ENCODE measurements around the gene SH3RF1. TPM values are rescaled to one million over a fixed set of nuclear protein-coding genes. Genes with fewer than 3 reads are reported as not detected.

SH3RF1 gene
- total and polyA plus RNA-seq, 2 experiments from 2014 or later, result 7.8 to 12.4 TPM

DNA sequence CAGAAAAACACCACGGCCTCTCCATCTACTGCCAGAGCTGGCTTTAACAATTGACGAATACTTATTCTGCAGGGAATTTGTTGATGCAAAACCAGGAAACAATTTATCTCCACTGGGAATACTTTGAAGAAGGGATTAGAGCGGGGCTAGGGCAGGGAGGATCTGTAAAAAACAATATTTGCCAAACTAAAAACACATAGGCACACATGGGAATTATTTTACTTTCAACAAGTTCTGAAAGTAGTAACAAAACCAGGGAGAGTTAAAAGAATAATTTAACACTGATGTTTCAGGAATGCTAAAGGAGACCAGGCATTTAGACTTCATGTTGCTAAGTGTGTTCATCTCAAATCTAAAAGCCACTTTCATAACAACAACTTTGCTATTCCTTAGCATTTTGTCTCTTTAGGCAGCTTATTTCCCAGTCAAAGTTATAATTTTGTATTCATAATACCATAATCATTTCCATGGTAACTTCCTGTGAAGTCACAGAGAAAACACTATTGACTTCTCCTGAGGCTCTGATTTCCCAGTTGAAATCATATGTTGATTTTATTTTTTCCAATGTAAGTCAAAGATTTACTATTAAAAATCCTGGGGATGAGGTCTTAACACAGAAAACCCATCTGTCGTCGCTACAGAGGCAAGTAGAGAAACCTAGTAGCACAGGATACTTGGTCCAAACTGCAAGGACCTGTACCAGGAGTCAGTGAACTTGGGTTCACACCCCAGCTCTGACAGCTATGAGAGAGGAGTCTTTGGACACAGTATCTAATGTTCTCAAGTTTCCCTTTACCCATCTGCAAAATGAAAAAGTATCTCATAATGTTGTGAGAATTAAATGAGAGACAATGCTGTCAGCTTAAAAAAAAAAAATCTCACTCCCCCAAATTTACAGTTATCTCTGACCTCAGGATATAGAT is 69.3 kb downstream of the SH3RF1 start (continued):
- TF ChIP-seq, protein P1, sequence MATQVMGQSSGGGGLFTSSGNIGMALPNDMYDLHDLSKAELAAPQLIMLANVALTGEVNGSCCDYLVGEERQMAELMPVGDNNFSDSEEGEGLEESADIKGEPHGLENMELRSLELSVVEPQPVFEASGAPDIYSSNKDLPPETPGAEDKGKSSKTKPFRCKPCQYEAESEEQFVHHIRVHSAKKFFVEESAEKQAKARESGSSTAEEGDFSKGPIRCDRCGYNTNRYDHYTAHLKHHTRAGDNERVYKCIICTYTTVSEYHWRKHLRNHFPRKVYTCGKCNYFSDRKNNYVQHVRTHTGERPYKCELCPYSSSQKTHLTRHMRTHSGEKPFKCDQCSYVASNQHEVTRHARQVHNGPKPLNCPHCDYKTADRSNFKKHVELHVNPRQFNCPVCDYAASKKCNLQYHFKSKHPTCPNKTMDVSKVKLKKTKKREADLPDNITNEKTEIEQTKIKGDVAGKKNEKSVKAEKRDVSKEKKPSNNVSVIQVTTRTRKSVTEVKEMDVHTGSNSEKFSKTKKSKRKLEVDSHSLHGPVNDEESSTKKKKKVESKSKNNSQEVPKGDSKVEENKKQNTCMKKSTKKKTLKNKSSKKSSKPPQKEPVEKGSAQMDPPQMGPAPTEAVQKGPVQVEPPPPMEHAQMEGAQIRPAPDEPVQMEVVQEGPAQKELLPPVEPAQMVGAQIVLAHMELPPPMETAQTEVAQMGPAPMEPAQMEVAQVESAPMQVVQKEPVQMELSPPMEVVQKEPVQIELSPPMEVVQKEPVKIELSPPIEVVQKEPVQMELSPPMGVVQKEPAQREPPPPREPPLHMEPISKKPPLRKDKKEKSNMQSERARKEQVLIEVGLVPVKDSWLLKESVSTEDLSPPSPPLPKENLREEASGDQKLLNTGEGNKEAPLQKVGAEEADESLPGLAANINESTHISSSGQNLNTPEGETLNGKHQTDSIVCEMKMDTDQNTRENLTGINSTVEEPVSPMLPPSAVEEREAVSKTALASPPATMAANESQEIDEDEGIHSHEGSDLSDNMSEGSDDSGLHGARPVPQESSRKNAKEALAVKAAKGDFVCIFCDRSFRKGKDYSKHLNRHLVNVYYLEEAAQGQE (IDR thresholded peaks at IDR 0.05; ENCODE audit: unreplicated experiment), result no peak
- no peak for TF ChIP-seq STAT1 (IDR thresholded peaks at IDR 0.05; ENCODE audit: unreplicated experiment)
- no peak for TF ChIP-seq POLR2AphosphoS5 (IDR thresholded peaks at IDR 0.05; ENCODE audit: low read depth)
- TF ChIP-seq EZH2phosphoT487 (IDR thresholded peaks at IDR 0.05; ENCODE audit: unreplicated experiment), result no peak

DNA sequence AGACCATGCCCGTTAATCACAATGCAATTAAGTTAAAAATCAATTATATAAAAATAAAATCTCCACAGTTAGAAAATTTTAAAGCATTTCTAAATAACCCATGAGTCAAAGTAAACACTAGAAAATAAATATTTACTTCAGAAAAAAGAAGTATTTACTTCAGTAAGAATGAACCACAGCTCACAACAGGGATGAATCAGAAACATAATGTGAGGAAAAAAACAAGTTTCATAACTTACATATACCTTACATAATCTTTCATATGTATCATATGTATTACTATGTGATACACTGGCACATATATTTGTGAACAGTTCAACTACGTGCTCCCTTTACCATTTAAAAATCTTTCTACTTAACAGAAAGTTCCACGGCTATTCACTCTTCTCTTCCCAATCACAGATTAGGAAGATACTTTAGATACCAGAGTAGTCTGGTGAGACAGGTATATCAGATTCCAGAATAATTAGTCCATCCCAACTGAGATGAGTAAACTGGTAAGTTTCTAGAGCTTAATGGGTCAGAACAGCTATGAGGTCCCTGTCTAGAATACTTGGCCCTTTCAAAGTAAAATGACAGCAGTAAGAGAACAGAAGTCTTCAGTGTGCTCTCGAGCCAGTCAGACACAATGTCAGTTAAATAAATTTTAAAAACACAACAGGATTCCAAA is 70.3 kb downstream of the SH3RF1 start:
- ATAC-seq, result no peak
- Mint-ChIP-seq H3K36me3 (ENCODE audit: low read depth) (no peaks in the 10 kb centered on the region), H3K4me1 (peaks cover 14% of the 10 kb centered on the region), H3K4me3 (no peak overlapping the region), H3K9me3 (no peaks in the 10 kb centered on the region), H3K27ac (no peak overlapping the region), H3K27me3 (ENCODE audit: insufficient read depth, low read depth, poor library complexity) (no peaks in the 10 kb centered on the region)
- DNase-seq (ENCODE audit: low spot score), result no peak
- TF ChIP-seq ZNF114 (CRISPR knock-in tag; IDR thresholded peaks at IDR 0.05) (no peak), EZH2phosphoT487 (IDR thresholded peaks at IDR 0.05; ENCODE audit: unreplicated experiment) (no peak), POLR2AphosphoS5 (IDR thresholded peaks at IDR 0.05; ENCODE audit: low read depth) (no peak), JUNB (IDR thresholded peaks at IDR 0.05; ENCODE audit: unreplicated experiment) (no peak), STAT1 (IDR thresholded peaks at IDR 0.05; ENCODE audit: unreplicated experiment) (no peak)
- TF ChIP-seq, protein P1 (IDR thresholded peaks at IDR 0.05; ENCODE audit: unreplicated experiment), result no peak
- Histone ChIP-seq H3F3A (replicated peaks; ENCODE audit: low read depth) (no peaks in the 10 kb centered on the region), H3K27ac (ENCODE audit: low read depth) (no peak overlapping the region), H3K4me3 (no peak overlapping the region), H2AFZ (no peak overlapping the region), H3K4me2 (no peak overlapping the region), H3K36me3 (ENCODE audit: insufficient read depth) (no peaks in the 10 kb centered on the region), H3K4me1 (ENCODE audit: insufficient read depth) (peaks cover 3% of the 10 kb centered on the region; the same call in 1 of the 2 replicates), H4K20me1 (replicated peaks; ENCODE audit: insufficient read depth) (no peaks in the 10 kb centered on the region), H3K79me2 (replicated peaks; ENCODE audit: insufficient read depth) (peaks cover 29% of the 10 kb centered on the region), H3K9me2 (ENCODE audit: insufficient read depth) (no peaks in the 10 kb centered on the region), H3K27me3 (ENCODE audit: insufficient read depth) (no peaks in the 10 kb centered on the region)

Data from GM23338 (cell line).